ENCODE measurements around the gene ZNF592.
"Not testable (repeated sequence)": the region's sequence is repeated elsewhere in the genome, so short reads cannot be mapped to it uniquely, and the experiment has no call there.

Gene ZNF592

DNA sequence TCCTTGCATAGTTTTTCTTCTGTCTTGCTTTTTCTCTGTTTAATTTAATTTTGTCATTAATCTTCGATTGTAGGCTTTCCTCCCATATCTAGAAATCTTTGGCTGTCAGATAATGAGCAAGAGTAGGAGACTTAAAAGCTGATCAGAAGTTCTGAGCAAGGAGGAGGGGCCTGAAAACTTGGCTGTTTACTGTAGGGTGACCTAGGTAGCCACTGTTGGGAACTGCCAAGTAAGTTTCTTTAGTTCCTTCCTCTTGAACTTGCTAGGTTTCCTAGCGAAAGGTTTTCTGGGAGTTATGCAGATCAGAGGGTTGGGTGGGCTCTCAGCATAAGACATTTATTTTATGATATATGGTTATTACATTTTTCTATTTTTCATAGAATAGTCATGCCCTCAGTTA is 83.2 kb downstream of the ZNF592 start:
- no peak for DNase-seq (ENCODE audit: low read depth)

DNA sequence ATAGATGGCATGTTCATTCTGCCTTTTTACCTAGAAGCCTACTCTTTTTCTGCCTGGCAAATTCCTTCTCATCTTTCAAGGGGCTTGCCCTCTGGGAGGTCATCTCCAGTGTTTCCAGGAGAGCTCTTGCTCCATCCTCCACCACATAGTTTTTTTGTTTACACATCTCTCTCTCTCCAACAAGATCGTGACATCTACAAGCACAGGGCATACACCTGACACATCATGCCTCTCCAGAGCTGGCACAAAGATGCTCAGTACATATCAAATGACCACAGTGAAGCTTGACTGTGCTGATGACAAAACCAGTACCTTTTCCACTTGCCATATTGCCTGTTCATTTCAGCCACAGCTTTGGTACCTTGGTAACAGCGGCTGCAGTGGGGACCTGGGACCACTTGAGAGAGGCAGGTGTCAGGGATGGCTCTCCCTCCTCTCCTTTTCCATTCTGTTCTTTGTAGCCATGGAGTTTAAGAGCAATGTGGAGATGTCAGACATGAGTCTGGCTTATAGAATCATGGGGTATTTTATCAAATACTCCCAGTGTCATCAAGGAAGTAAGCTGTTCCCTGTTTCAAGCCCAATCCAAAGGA is 84.2 kb downstream of the ZNF592 start:
- DNase-seq (ENCODE audit: low read depth), result no peak

DNA sequence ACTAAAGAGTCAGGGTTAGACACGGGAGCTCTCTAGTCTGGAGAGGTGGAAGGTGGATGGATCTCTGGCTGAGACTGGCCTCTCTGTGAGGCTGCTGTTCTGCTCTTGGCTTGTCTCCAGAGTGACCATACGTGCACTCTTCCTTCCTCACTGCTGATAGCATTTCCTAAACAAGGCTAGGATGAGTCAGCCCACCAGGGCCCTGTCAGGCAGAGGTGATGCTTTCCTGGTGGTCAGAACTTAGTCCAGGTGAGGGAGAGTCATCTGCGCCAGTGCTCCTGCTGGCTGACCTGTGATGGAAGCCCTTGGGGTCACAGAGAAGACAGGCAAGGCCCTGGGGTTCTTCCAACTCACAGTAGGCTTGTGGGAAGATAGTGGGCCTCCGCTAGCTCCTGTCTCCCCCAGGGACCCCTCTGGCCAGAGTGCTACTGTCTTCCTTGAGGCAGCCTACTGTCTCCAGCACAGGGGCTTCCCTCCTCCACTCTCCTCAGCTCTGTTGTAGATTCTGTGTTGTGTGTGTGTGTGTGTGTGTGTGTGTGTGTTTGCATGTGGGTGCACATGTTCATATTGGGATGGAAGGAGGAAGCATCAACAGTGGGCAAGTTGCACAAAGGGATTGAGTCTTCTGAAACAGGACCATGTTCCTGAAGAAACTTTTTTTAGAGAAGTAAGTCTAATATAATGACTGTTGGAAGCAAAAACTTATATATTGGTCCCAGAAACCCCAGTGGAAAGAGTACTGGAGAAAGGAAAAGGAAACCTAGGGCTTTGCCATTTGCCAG is 85.2 kb downstream of the ZNF592 start:
- no peak for DNase-seq (ENCODE audit: low read depth)

- DNase-seq (ENCODE audit: low read depth), result no peak
Measured at GRCh38 chr15:84834229-84834955, 86.0 kb downstream of the ZNF592 start.

GRCh38 chr15:84834969-84835368 is 86.6 kb downstream of the ZNF592 start:
- no peak for DNase-seq (ENCODE audit: low read depth)

DNA sequence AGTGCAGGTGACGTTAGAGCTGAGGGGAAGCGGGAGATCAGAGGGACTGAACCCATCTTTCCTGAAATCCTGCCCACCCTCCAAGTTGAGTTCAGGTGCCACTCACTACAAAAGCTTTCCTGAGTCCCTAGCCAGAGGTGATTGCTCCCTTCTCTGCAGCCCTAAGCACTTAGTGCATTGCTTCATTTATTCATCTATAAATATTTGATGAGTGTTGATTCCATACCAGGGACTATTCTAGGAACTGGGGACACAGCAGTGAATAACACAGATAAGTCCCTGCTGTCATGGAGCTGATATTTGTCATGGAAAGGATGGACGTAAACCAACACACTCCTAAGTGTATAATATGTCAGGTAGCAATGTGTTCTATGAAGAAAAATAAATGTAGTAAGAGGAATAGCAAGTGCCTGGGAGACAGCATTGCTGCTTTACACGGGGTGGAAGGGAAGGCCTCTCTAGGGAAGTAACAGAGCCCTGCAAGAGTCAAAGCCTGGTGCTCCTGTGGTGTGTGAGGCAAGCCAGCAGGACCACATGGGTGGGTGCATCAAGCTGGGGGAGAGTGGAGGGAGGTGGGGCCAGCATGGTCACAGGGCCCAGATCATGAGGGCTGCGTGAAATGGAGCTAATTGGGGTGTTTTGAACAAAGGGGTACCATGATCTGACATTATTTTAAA is 87.4 kb downstream of the ZNF592 start:
- DNase-seq (ENCODE audit: low read depth), result no peak

GRCh38 chr15:84836844-84837243 is 88.5 kb downstream of the ZNF592 start:
- DNase-seq (ENCODE audit: low read depth), result no peak

GRCh38 chr15:84839714-84840113 is 91.3 kb downstream of the ZNF592 start:
- DNase-seq (ENCODE audit: low read depth), result no peak

- DNase-seq (ENCODE audit: low read depth), result no peak
Measured at GRCh38 chr15:84840255-84840654, 91.9 kb downstream of the ZNF592 start.

GRCh38 chr15:84840741-84841429 is 92.5 kb downstream of the ZNF592 start:
- DNase-seq (ENCODE audit: low read depth), result no peak

GRCh38 chr15:84842781-84843180 is 94.4 kb downstream of the ZNF592 start:
- DNase-seq (ENCODE audit: low read depth), result no peak

DNA sequence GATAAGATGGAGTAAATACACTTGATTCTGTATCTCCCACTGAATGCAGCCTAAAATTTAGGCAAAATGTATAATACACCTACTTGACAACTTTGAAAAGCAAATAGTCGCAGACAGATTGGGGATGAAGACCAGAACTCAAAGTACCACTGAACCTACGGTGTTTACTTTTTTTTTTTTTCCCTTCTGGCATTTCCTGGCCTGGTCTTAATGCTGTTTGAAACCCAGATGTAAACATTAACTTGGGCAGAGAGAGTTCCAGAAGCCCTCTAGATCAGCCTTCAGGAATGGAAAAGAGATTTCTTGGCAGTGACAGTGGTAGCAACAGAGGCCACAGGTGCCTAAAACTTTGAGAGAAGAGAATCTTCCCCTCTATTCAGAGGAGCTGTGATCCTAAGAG is 96.6 kb downstream of the ZNF592 start:
- DNase-seq (ENCODE audit: low read depth), result no peak

GRCh38 chr15:84845631-84846030 is 97.2 kb downstream of the ZNF592 start:
- DNase-seq (ENCODE audit: low read depth), result not testable (repeated sequence)

- DNase-seq (ENCODE audit: low read depth), result no peak
Measured at GRCh38 chr15:84846269-84846668, 97.9 kb downstream of the ZNF592 start.

- no peak for DNase-seq (ENCODE audit: low read depth)
Measured at GRCh38 chr15:84847382-84847781, 99.0 kb downstream of the ZNF592 start.

- no peak for DNase-seq (ENCODE audit: low read depth)
Measured at GRCh38 chr15:84852212-84852611, 103.8 kb downstream of the ZNF592 start.

DNA sequence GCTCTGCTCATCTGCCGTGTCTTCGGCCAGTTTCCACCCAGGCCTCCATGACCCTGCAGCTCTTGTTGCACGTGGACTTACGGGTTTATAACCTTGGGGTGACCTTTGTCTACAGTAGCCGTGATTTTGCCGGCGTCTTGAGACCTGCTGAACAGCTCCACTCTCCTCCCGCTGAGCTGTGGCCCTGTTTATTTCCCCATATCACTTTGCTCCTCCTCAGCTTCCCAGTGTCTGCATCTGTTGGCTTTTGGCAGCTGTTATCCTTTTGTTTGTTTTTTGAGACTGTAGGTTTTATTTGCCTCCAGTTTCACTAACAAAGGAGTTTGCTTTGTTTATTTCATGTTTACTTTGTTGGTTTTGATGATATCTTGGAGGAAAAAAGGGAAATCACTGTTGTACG is 106.7 kb downstream of the ZNF592 start:
- no peak for DNase-seq (ENCODE audit: low read depth)

DNA sequence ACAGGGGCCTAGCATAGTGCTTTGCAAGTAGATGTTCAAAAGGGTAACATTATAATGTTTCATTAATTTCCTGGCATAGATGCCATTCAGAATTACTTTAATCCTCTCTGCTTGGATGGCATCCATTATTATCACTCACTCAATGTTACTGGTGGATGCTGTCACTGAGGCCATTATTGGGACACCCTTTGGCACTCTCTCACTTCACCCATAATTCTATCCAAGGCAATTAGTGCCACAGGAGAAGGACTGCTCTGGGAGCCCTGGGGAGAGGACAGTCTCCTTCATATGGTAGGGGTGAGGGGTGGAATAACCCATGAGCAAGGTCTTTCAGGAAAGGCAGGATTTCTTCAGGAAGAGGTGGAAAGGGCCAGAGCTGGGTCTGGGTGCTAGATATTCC is 107.4 kb downstream of the ZNF592 start:
- DNase-seq (ENCODE audit: low read depth), result no peak
